Activated T-helper 2 cell treated with anti-CD3 and anti-CD28 coated beads, Interferon-gamma antibody, Interleukin-2, Interleukin-4, amounts not matched to agents 10 μg/mL and 5 μg/mL and 100 μg/mL, durations not matched to agents 14 hours and 24 hours and 36 hours (primary cell): ENCODE data around the gene F10. TPM values are rescaled to one million over a fixed set of nuclear protein-coding genes. Genes with fewer than 3 reads are reported as not detected.

Experiments
- DNase-seq: peaks from one replicate; pipeline ENCODE4 v3.0.0; 2021; ENCODE audit warnings: low spot score
- H3K27ac Mint-ChIP-seq: one replicate; pipeline ENCODE4 v1.8.0; 2021; ENCODE audit warnings: mixed read lengths
- H3K27me3 Mint-ChIP-seq: one replicate; pipeline ENCODE4 v1.8.0; 2021; ENCODE audit warnings: low read depth, mixed read lengths
- H3K36me3 Mint-ChIP-seq: one replicate; pipeline ENCODE4 v1.8.0; 2021; ENCODE audit warnings: low read depth, mixed read lengths
- H3K4me1 Mint-ChIP-seq: one replicate; pipeline ENCODE4 v1.8.0; 2021; ENCODE audit warnings: low read depth, mixed read lengths
- H3K4me3 Mint-ChIP-seq: one replicate; pipeline ENCODE4 v1.8.0; 2021; ENCODE audit warnings: low read depth, mild to moderate bottlenecking, moderate library complexity, mixed read lengths
- H3K9me3 Mint-ChIP-seq: one replicate; pipeline ENCODE4 v1.8.0; 2021; ENCODE audit warnings: mixed read lengths
- intact Hi-C: fragments of 100-400 bp; cut with micrococcal nuclease; formaldehyde crosslinking; loops from one replicate; pipeline ENCODE4 v1.15.1; 2023
- total RNA-seq: library from RNA; stranded (reverse); gene quantifications from 2 replicates; pipeline ENCODE4 v1.2.3, GENCODE V29; 2022

The F10 gene
- total RNA-seq, 1 donor from 2014 or later: not detected

GRCh38 chr13:113135281-113135760 is 12.7 kb downstream of the F10 start:
- DNase-seq: no peak
- H3K27ac Mint-ChIP-seq: no peak overlapping the region
- no peak overlapping the region for H3K4me3 Mint-ChIP-seq
- H3K4me1 Mint-ChIP-seq: no peaks in the 10 kb centered on the region
- no peaks in the 10 kb centered on the region for H3K9me3 Mint-ChIP-seq
- H3K36me3 Mint-ChIP-seq: no peaks in the 10 kb centered on the region
- intact Hi-C loops: no loop called here
- peaks cover 30% of the 10 kb centered on the region for H3K27me3 Mint-ChIP-seq

GRCh38 chr13:113137691-113138298 is 15.2 kb downstream of the F10 start:
- no peak for DNase-seq
- intact Hi-C loops: no loop called here
- H3K27ac Mint-ChIP-seq: no peak overlapping the region
- peaks cover 19% of the 10 kb centered on the region for H3K27me3 Mint-ChIP-seq
- no peaks in the 10 kb centered on the region for H3K36me3 Mint-ChIP-seq
- no peaks in the 10 kb centered on the region for H3K4me1 Mint-ChIP-seq
- no peak overlapping the region for H3K4me3 Mint-ChIP-seq
- no peaks in the 10 kb centered on the region for H3K9me3 Mint-ChIP-seq

GRCh38 chr13:113138792-113139551 is 16.4 kb downstream of the F10 start:
- Mint-ChIP-seq H3K27me3 (peaks cover 17% of the 10 kb centered on the region), H3K4me3 (no peak overlapping the region), H3K9me3 (no peaks in the 10 kb centered on the region), H3K36me3 (no peaks in the 10 kb centered on the region), H3K4me1 (no peaks in the 10 kb centered on the region), H3K27ac (no peak overlapping the region)
- intact Hi-C loops: no loop called here
- no peak for DNase-seq

- no peaks in the 10 kb centered on the region for H3K9me3 Mint-ChIP-seq
- no peak for DNase-seq
Measured at GRCh38 chr13:113139577-113139976, 17.0 kb downstream of the F10 start.

GRCh38 chr13:113140677-113141600 is 18.3 kb downstream of the F10 start:
- Mint-ChIP-seq H3K36me3 (no peaks in the 10 kb centered on the region), H3K9me3 (no peaks in the 10 kb centered on the region), H3K4me1 (no peaks in the 10 kb centered on the region), H3K4me3 (no peak overlapping the region), H3K27me3 (peaks cover 9% of the 10 kb centered on the region), H3K27ac (no peak overlapping the region)
- DNase-seq: no peak
- intact Hi-C loops: no loop called here

More at GRCh38 chr13:113139577-113139976, 17.0 kb downstream of the F10 start:
- Mint-ChIP-seq H3K27me3 (peaks cover 15% of the 10 kb centered on the region), H3K36me3 (no peaks in the 10 kb centered on the region), H3K4me1 (no peaks in the 10 kb centered on the region), H3K4me3 (no peak overlapping the region), H3K27ac (no peak overlapping the region)
- intact Hi-C loops: no loop called here

- Mint-ChIP-seq H3K36me3 (no peaks in the 10 kb centered on the region), H3K4me3 (no peak overlapping the region), H3K9me3 (no peaks in the 10 kb centered on the region), H3K4me1 (no peaks in the 10 kb centered on the region), H3K27ac (no peak overlapping the region), H3K27me3 (peaks cover 7% of the 10 kb centered on the region)
- intact Hi-C loops: no loop called here
- no peak for DNase-seq
Measured at GRCh38 chr13:113141601-113141970, 19.0 kb downstream of the F10 start.

- H3K27ac Mint-ChIP-seq: no peak overlapping the region
- H3K4me1 Mint-ChIP-seq: no peaks in the 10 kb centered on the region
- H3K9me3 Mint-ChIP-seq: no peaks in the 10 kb centered on the region
- peaks cover 4% of the 10 kb centered on the region for H3K27me3 Mint-ChIP-seq
- no peak for DNase-seq
- intact Hi-C loops: no loop called here
- no peak overlapping the region for H3K4me3 Mint-ChIP-seq
- H3K36me3 Mint-ChIP-seq: no peaks in the 10 kb centered on the region
Measured at GRCh38 chr13:113142876-113143275, 20.3 kb downstream of the F10 start.

- H3K4me1 Mint-ChIP-seq: no peaks in the 10 kb centered on the region
- no peaks in the 10 kb centered on the region for H3K9me3 Mint-ChIP-seq
- H3K27me3 Mint-ChIP-seq: peaks cover 3% of the 10 kb centered on the region
- no peak overlapping the region for H3K27ac Mint-ChIP-seq
- intact Hi-C loops: no loop called here
- no peak overlapping the region for H3K4me3 Mint-ChIP-seq
- DNase-seq: no peak
- H3K36me3 Mint-ChIP-seq: no peaks in the 10 kb centered on the region
Measured at GRCh38 chr13:113143466-113144254, 21.1 kb downstream of the F10 start.

- H3K9me3 Mint-ChIP-seq: no peaks in the 10 kb centered on the region
- no peaks in the 10 kb centered on the region for H3K36me3 Mint-ChIP-seq
- H3K27me3 Mint-ChIP-seq: no peaks in the 10 kb centered on the region
- no peak for DNase-seq
- H3K4me3 Mint-ChIP-seq: no peak overlapping the region
- intact Hi-C loops: no loop called here
- H3K4me1 Mint-ChIP-seq: no peaks in the 10 kb centered on the region
- no peak overlapping the region for H3K27ac Mint-ChIP-seq
Measured at GRCh38 chr13:113144255-113144629, 21.6 kb downstream of the F10 start.

- no peak overlapping the region for H3K27ac Mint-ChIP-seq
Measured at GRCh38 chr13:113145496-113145895, 22.9 kb downstream of the F10 start.

GRCh38 chr13:113145911-113146598 is 23.5 kb downstream of the F10 start:
- Mint-ChIP-seq H3K4me1 (no peaks in the 10 kb centered on the region), H3K27me3 (peaks cover 3% of the 10 kb centered on the region), H3K9me3 (no peaks in the 10 kb centered on the region), H3K27ac (no peak overlapping the region), H3K4me3 (no peak overlapping the region), H3K36me3 (no peaks in the 10 kb centered on the region)
- intact Hi-C loops: no loop called here
- no peak for DNase-seq

More at GRCh38 chr13:113145496-113145895, 22.9 kb downstream of the F10 start:
- no peak for DNase-seq
- Mint-ChIP-seq H3K27me3 (no peaks in the 10 kb centered on the region), H3K4me3 (no peak overlapping the region), H3K36me3 (no peaks in the 10 kb centered on the region), H3K9me3 (no peaks in the 10 kb centered on the region), H3K4me1 (no peaks in the 10 kb centered on the region)
- intact Hi-C loops: no loop called here

- Mint-ChIP-seq H3K36me3 (no peaks in the 10 kb centered on the region), H3K9me3 (no peaks in the 10 kb centered on the region), H3K4me1 (no peaks in the 10 kb centered on the region), H3K4me3 (no peak overlapping the region), H3K27ac (no peak overlapping the region), H3K27me3 (peaks cover 8% of the 10 kb centered on the region)
- no peak for DNase-seq
- intact Hi-C loops: no loop called here
Measured at GRCh38 chr13:113146750-113147149, 24.2 kb downstream of the F10 start.
